SK-N-SH treated with all-trans-retinoic acid at 6 μM for 48 hours (cell line): ENCODE data around the gene HDGFL2.

ENCODE experiments used
- ATAC-seq: fragments of 200-7000 bp; cut with Tn5 transposase; 3 replicates; pipeline ENCODE4 v1.9.1; 2020; ENCODE audit warnings: mild to moderate bottlenecking, moderate library complexity
- BACH2 ChIP-seq: fragments of 250-450 bp; sonication (Bioruptor Pico); IDR thresholded peaks from 2 replicates; pipeline ENCODE4 v1.9.0; 2021; ENCODE audit warnings: mild to moderate bottlenecking, borderline replicate concordance
- CSDC2 ChIP-seq: fragments of 250-450 bp; sonication (Bioruptor Pico); IDR thresholded peaks from 2 replicates; pipeline ENCODE4 v1.5.0; 2020; ENCODE audit warnings: mild to moderate bottlenecking, moderate library complexity
- ESRRG ChIP-seq: fragments of 250-450 bp; sonication (Bioruptor Pico); IDR thresholded peaks from 2 replicates; pipeline ENCODE4 v1.6.1; 2021; ENCODE audit warnings: mild to moderate bottlenecking
- GLIS3 ChIP-seq: fragments of 250-450 bp; sonication (Bioruptor Pico); IDR thresholded peaks from 2 replicates; pipeline ENCODE4 v1.5.0; 2020; ENCODE audit warnings: mild to moderate bottlenecking, moderate library complexity
- ISL1 ChIP-seq: fragments of 250-450 bp; sonication (Bioruptor Pico); IDR thresholded peaks from 2 replicates; pipeline ENCODE4 v2.1.2; 2022; ENCODE audit warnings: mild to moderate bottlenecking, moderate library complexity
- OSR1 ChIP-seq: fragments of 250-450 bp; sonication (Bioruptor Pico); IDR thresholded peaks from 2 replicates; pipeline ENCODE4 v1.8.0; 2022; ENCODE audit warnings: moderate library complexity, mild to moderate bottlenecking, inconsistent platforms
- PPARA ChIP-seq: fragments of 250-450 bp; sonication (Bioruptor Pico); IDR thresholded peaks from 2 replicates; pipeline ENCODE4 v1.5.0; 2020; ENCODE audit warnings: mild to moderate bottlenecking, borderline replicate concordance
- RARB ChIP-seq: fragments of 250-450 bp; sonication (Bioruptor Pico); IDR thresholded peaks from 2 replicates; pipeline ENCODE4 v1.8.0; 2021; ENCODE audit warnings: mild to moderate bottlenecking, moderate library complexity
- SNAI2 ChIP-seq: fragments of 250-450 bp; sonication (Bioruptor Pico); IDR thresholded peaks from 2 replicates; pipeline ENCODE4 v1.5.0; 2020; ENCODE audit warnings: mild to moderate bottlenecking, moderate library complexity
- TOX ChIP-seq: fragments of 250-450 bp; sonication (Bioruptor Pico); IDR thresholded peaks from 2 replicates; pipeline ENCODE4 v1.8.0; 2021; ENCODE audit warnings: mild to moderate bottlenecking, moderate library complexity, borderline replicate concordance
- ZC3H10 ChIP-seq: fragments of 250-450 bp; sonication (Bioruptor Pico); IDR thresholded peaks from 2 replicates; pipeline ENCODE4 v1.5.1; 2021; ENCODE audit warnings: mild to moderate bottlenecking, moderate library complexity
- ZFP3 ChIP-seq: fragments of 250-450 bp; sonication (Bioruptor Pico); IDR thresholded peaks from 2 replicates; pipeline ENCODE4 v1.5.0; 2020; ENCODE audit warnings: mild to moderate bottlenecking, moderate library complexity
- ZFP30 ChIP-seq: fragments of 450-650 bp; formaldehyde crosslinking; IDR thresholded peaks from 2 replicates; pipeline ENCODE4 v1.5.0; 2022; ENCODE audit warnings: mild to moderate bottlenecking, moderate library complexity
- ZNF565 ChIP-seq: fragments of 450-650 bp; formaldehyde crosslinking; conservative IDR thresholded peaks from 2 replicates; pipeline ENCODE4 v1.5.0; 2020; ENCODE audit warnings: low read depth, mild to moderate bottlenecking, moderate library complexity
- TF ChIP-seq, protein P1 (sequence below): fragments of 250-450 bp; sonication (Bioruptor Pico); IDR thresholded peaks from 2 replicates; pipeline ENCODE4 v1.5.1; 2020; ENCODE audit warnings: low read depth, mild to moderate bottlenecking, moderate library complexity
- TF ChIP-seq, protein P2 (sequence below): fragments of 250-450 bp; sonication (Bioruptor Pico); IDR thresholded peaks from 2 replicates; pipeline ENCODE4 v1.5.0; 2020; ENCODE audit warnings: mild to moderate bottlenecking, moderate library complexity
- TF ChIP-seq, protein P3 (sequence below): fragments of 250-450 bp; sonication (Bioruptor Pico); IDR thresholded peaks from 2 replicates; pipeline ENCODE4 v1.5.1; 2021; ENCODE audit warnings: mild to moderate bottlenecking, moderate library complexity
- TF ChIP-seq, protein P4 (sequence below): fragments of 250-450 bp; sonication (Bioruptor Pico); IDR thresholded peaks from 2 replicates; pipeline ENCODE4 v1.8.0; 2021; ENCODE audit warnings: low read depth, mild to moderate bottlenecking, moderate library complexity, borderline replicate concordance

The HDGFL2 gene

DNA sequence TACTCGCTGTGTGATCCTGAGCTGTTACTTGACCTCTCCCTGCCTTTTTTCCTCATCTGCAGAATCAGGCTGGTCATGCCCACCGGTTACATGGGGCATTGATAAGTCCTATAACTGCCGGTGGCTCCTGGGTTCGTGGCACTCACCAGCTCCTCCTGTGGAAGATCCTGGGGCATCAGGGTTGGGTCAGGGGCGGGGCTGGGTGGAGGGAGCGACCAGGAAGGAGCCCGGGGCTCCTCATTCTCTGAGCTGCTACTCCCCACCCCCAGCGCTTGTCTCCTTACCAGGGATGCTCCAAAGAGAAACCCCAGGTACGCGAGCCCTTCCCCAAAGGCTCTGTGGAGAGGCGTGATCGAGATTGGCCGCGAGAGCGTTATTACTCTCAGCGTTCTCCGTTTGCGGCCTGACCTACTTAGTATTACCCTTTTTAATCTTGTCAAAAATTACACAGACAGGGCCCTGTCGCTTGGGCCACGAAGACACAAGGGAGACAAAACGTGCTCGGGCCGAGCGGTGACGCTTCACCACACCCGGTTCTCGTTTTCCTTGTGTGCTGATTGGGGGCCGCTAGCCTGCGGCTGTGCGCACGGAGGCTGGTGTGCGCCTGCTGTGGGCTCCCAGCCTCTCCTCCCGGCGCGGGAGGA, 10.7 kb downstream of the HDGFL2 start:
- ATAC-seq: no peak

GRCh38 chr19:4483385-4483784, 11.3 kb downstream of the HDGFL2 start:
- ATAC-seq: no peak
- TF ChIP-seq SNAI2 (CRISPR knock-in tag) (no peak), ZC3H10 (CRISPR knock-in tag) (no peak), OSR1 (CRISPR knock-in tag) (no peak), BACH2 (CRISPR knock-in tag) (no peak), ZFP30 (CRISPR knock-in tag) (no peak), ZFP3 (CRISPR knock-in tag) (no peak), ISL1 (no peak), PPARA (CRISPR knock-in tag) (no peak), GLIS3 (no peak)
- TF ChIP-seq, protein P1, sequence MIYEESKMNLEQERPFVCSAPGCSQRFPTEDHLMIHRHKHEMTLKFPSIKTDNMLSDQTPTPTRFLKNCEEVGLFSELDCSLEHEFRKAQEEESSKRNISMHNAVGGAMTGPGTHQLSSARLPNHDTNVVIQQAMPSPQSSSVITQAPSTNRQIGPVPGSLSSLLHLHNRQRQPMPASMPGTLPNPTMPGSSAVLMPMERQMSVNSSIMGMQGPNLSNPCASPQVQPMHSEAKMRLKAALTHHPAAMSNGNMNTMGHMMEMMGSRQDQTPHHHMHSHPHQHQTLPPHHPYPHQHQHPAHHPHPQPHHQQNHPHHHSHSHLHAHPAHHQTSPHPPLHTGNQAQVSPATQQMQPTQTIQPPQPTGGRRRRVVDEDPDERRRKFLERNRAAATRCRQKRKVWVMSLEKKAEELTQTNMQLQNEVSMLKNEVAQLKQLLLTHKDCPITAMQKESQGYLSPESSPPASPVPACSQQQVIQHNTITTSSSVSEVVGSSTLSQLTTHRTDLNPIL: no peak
- TF ChIP-seq, protein P2, sequence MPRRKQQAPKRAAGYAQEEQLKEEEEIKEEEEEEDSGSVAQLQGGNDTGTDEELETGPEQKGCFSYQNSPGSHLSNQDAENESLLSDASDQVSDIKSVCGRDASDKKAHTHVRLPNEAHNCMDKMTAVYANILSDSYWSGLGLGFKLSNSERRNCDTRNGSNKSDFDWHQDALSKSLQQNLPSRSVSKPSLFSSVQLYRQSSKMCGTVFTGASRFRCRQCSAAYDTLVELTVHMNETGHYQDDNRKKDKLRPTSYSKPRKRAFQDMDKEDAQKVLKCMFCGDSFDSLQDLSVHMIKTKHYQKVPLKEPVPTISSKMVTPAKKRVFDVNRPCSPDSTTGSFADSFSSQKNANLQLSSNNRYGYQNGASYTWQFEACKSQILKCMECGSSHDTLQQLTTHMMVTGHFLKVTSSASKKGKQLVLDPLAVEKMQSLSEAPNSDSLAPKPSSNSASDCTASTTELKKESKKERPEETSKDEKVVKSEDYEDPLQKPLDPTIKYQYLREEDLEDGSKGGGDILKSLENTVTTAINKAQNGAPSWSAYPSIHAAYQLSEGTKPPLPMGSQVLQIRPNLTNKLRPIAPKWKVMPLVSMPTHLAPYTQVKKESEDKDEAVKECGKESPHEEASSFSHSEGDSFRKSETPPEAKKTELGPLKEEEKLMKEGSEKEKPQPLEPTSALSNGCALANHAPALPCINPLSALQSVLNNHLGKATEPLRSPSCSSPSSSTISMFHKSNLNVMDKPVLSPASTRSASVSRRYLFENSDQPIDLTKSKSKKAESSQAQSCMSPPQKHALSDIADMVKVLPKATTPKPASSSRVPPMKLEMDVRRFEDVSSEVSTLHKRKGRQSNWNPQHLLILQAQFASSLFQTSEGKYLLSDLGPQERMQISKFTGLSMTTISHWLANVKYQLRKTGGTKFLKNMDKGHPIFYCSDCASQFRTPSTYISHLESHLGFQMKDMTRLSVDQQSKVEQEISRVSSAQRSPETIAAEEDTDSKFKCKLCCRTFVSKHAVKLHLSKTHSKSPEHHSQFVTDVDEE (CRISPR knock-in tag): no peak
- TF ChIP-seq, protein P3, sequence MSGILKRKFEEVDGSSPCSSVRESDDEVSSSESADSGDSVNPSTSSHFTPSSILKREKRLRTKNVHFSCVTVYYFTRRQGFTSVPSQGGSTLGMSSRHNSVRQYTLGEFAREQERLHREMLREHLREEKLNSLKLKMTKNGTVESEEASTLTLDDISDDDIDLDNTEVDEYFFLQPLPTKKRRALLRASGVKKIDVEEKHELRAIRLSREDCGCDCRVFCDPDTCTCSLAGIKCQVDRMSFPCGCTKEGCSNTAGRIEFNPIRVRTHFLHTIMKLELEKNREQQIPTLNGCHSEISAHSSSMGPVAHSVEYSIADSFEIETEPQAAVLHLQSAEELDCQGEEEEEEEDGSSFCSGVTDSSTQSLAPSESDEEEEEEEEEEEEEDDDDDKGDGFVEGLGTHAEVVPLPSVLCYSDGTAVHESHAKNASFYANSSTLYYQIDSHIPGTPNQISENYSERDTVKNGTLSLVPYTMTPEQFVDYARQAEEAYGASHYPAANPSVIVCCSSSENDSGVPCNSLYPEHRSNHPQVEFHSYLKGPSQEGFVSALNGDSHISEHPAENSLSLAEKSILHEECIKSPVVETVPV (CRISPR knock-in tag): no peak
- TF ChIP-seq, all 23 proteins: peak for 0

More for the DNA sequence above, 10.7 kb downstream of the HDGFL2 start:
- TF ChIP-seq CSDC2 (CRISPR knock-in tag): no peak
- TF ChIP-seq TOX: no peak
- no peak for TF ChIP-seq ZFP3 (CRISPR knock-in tag)
- TF ChIP-seq, protein P3 (CRISPR knock-in tag): no peak
- TF ChIP-seq ZNF565 (CRISPR knock-in tag): no peak
- TF ChIP-seq PPARA (CRISPR knock-in tag): no peak
- TF ChIP-seq, protein P4, sequence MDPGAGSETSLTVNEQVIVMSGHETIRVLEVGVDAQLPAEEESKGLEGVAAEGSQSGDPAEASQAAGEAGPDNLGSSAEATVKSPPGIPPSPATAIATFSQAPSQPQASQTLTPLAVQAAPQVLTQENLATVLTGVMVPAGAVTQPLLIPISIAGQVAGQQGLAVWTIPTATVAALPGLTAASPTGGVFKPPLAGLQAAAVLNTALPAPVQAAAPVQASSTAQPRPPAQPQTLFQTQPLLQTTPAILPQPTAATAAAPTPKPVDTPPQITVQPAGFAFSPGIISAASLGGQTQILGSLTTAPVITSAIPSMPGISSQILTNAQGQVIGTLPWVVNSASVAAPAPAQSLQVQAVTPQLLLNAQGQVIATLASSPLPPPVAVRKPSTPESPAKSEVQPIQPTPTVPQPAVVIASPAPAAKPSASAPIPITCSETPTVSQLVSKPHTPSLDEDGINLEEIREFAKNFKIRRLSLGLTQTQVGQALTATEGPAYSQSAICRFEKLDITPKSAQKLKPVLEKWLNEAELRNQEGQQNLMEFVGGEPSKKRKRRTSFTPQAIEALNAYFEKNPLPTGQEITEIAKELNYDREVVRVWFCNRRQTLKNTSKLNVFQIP (CRISPR knock-in tag): no peak
- no peak for TF ChIP-seq OSR1 (CRISPR knock-in tag)
- TF ChIP-seq, protein P1: no peak
- no peak for TF ChIP-seq GLIS3
- TF ChIP-seq RARB: no peak
- TF ChIP-seq BACH2 (CRISPR knock-in tag): no peak
- TF ChIP-seq, protein P2 (CRISPR knock-in tag): no peak
- TF ChIP-seq ZFP30 (CRISPR knock-in tag): no peak
- TF ChIP-seq ESRRG (CRISPR knock-in tag): no peak
